ENCODE measurements around the gene FREM3.

FREM3 gene

GRCh38 chr4:143667461-143667860, 33.0 kb downstream of the FREM3 start:
- no peak for DNase-seq (ENCODE audit: low read depth)

- DNase-seq (ENCODE audit: low read depth), result no peak
These were observed 42.1 kb downstream of the FREM3 start for GRCh38 chr4:143658336-143658735.

GRCh38 chr4:143654571-143654970, 45.9 kb downstream of the FREM3 start:
- DNase-seq (ENCODE audit: low read depth), result no peak

- no peak for DNase-seq (ENCODE audit: low read depth)
These were observed 47.4 kb downstream of the FREM3 start for GRCh38 chr4:143653031-143653430.

GRCh38 chr4:143643399-143643798, 57.1 kb downstream of the FREM3 start:
- no peak for DNase-seq (ENCODE audit: low read depth)

GRCh38 chr4:143642611-143643010, 57.9 kb downstream of the FREM3 start:
- no peak for DNase-seq (ENCODE audit: low read depth)

GRCh38 chr4:143641361-143641760, 59.1 kb downstream of the FREM3 start:
- no peak for DNase-seq (ENCODE audit: low read depth)

GRCh38 chr4:143634763-143635162, 65.7 kb downstream of the FREM3 start:
- DNase-seq (ENCODE audit: low read depth), result no peak

GRCh38 chr4:143633833-143634232, 66.6 kb downstream of the FREM3 start:
- no peak for DNase-seq (ENCODE audit: low read depth)

- DNase-seq (ENCODE audit: low read depth), result no peak
These were observed 74.2 kb downstream of the FREM3 start for GRCh38 chr4:143626134-143626911.

GRCh38 chr4:143625632-143626031, 74.8 kb downstream of the FREM3 start:
- DNase-seq (ENCODE audit: low read depth), result no peak

- DNase-seq (ENCODE audit: low read depth), result no peak
These were observed 76.6 kb downstream of the FREM3 start for GRCh38 chr4:143623896-143624295.

- no peak for DNase-seq (ENCODE audit: low read depth)
These were observed 81.7 kb downstream of the FREM3 start for GRCh38 chr4:143618811-143619210.

- no peak for DNase-seq (ENCODE audit: low read depth)
These were observed 82.3 kb downstream of the FREM3 start for GRCh38 chr4:143617994-143618679.

- DNase-seq (ENCODE audit: low read depth), result no peak
These were observed 83.7 kb downstream of the FREM3 start for GRCh38 chr4:143616771-143617170.

GRCh38 chr4:143609492-143609891, 91.0 kb downstream of the FREM3 start:
- no peak for DNase-seq (ENCODE audit: low read depth)

- DNase-seq (ENCODE audit: low read depth), result no peak
These were observed 94.0 kb downstream of the FREM3 start for GRCh38 chr4:143606480-143606879.

GRCh38 chr4:143599827-143600226, 100.6 kb downstream of the FREM3 start:
- DNase-seq (ENCODE audit: low read depth), result no peak

- DNase-seq (ENCODE audit: low read depth), result no peak
These were observed 101.7 kb downstream of the FREM3 start for GRCh38 chr4:143598816-143599215.

GRCh38 chr4:143597276-143597675, 103.2 kb downstream of the FREM3 start:
- DNase-seq (ENCODE audit: low read depth), result no peak

- DNase-seq (ENCODE audit: low read depth), result no peak
These were observed 112.8 kb downstream of the FREM3 start for GRCh38 chr4:143587703-143588102.

- DNase-seq (ENCODE audit: low read depth), result no peak
These were observed 114.4 kb downstream of the FREM3 start for GRCh38 chr4:143586080-143586479.

- DNase-seq (ENCODE audit: low read depth), result no peak
These were observed 114.9 kb downstream of the FREM3 start for GRCh38 chr4:143585548-143585947.

Data from activated T-cell treated with anti-CD3 and anti-CD28 coated beads for 24 hours (primary cell).